ENCODE results near the gene KAT5.

- TF ChIP-seq BHLHE40 (IDR thresholded peaks at IDR 0.05; ENCODE audit: low read depth, low read length) (no peak), CTCF (conservative IDR thresholded peaks at IDR 0.05; ENCODE audit: low read depth, low read length) (no peak), CEBPB (IDR thresholded peaks at IDR 0.05; ENCODE audit: low read depth, low read length) (no peak), POLR2A (IDR thresholded peaks at IDR 0.05; ENCODE audit: low read depth, low read length) (no peak), RCOR1 (IDR thresholded peaks at IDR 0.05; ENCODE audit: insufficient replicate concordance, low read length) (no peak), SMC3 (IDR thresholded peaks at IDR 0.05; ENCODE audit: low read depth, low read length) (no peak), NFE2L2 (IDR thresholded peaks at IDR 0.05; ENCODE audit: low read depth, low read length) (no peak), FOS (IDR thresholded peaks at IDR 0.05; ENCODE audit: low read depth, low read length) (no peak), MAZ (IDR thresholded peaks at IDR 0.05; ENCODE audit: borderline replicate concordance, low read depth, low read length) (no peak; the same call in 1 of the 2 replicates), ELK1 (IDR thresholded peaks at IDR 0.05; ENCODE audit: borderline replicate concordance, low read depth, low read length) (no peak)
- TF ChIP-seq, protein P1, sequence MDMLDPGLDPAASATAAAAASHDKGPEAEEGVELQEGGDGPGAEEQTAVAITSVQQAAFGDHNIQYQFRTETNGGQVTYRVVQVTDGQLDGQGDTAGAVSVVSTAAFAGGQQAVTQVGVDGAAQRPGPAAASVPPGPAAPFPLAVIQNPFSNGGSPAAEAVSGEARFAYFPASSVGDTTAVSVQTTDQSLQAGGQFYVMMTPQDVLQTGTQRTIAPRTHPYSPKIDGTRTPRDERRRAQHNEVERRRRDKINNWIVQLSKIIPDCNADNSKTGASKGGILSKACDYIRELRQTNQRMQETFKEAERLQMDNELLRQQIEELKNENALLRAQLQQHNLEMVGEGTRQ (IDR thresholded peaks at IDR 0.05; ENCODE audit: low read depth, low read length) = no peak; the same call in 1 of the 2 replicates
Measured at GRCh38 chr11:65663639-65664200, 48.3 kb upstream of the KAT5 start.
